ENCODE results near the gene NHLRC1. TPM values are rescaled to one million over a fixed set of nuclear protein-coding genes. Genes with fewer than 3 reads are reported as not detected.

NHLRC1 gene
- total and polyA plus RNA-seq, 9 of the 15 experiments (the other 6 are each of a cell fraction or from before 2014, with no cell fraction given) = not detected

DNA sequence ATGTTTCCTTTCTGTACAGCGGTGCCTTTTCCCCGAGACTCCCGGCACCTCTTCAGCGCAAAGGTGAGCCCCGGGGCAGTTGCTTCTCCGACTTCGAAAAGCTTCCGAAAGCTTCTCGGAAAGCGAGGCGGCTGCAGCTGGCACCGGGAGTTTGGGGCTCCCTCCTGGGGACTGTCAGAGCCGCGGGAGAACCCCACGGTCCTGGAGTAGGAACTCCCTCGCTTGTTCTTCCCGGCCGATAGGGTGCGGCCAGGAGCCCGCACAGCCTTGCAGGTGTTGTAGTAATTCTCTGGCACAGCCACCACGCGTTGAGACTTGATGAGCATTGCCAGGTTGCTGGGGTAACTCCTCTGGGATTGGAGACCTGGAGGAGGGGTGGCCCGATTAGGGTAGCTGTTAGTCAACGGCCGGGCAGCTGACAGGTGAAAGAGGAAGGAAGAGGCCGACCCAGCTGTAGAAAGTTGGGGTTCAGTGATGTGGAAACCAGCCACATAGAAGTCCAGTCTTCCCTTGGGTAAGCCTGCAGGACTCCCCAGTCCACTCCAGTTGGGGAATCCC is 33.5 kb upstream of the NHLRC1 start (continued):
- TF ChIP-seq, protein P1, sequence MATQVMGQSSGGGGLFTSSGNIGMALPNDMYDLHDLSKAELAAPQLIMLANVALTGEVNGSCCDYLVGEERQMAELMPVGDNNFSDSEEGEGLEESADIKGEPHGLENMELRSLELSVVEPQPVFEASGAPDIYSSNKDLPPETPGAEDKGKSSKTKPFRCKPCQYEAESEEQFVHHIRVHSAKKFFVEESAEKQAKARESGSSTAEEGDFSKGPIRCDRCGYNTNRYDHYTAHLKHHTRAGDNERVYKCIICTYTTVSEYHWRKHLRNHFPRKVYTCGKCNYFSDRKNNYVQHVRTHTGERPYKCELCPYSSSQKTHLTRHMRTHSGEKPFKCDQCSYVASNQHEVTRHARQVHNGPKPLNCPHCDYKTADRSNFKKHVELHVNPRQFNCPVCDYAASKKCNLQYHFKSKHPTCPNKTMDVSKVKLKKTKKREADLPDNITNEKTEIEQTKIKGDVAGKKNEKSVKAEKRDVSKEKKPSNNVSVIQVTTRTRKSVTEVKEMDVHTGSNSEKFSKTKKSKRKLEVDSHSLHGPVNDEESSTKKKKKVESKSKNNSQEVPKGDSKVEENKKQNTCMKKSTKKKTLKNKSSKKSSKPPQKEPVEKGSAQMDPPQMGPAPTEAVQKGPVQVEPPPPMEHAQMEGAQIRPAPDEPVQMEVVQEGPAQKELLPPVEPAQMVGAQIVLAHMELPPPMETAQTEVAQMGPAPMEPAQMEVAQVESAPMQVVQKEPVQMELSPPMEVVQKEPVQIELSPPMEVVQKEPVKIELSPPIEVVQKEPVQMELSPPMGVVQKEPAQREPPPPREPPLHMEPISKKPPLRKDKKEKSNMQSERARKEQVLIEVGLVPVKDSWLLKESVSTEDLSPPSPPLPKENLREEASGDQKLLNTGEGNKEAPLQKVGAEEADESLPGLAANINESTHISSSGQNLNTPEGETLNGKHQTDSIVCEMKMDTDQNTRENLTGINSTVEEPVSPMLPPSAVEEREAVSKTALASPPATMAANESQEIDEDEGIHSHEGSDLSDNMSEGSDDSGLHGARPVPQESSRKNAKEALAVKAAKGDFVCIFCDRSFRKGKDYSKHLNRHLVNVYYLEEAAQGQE (IDR thresholded peaks at IDR 0.05; ENCODE audit: borderline replicate concordance) = peak; percentile 16; the same call in 1 of the 2 replicates
- TF ChIP-seq, protein P1 (CRISPR knock-in tag; IDR thresholded peaks at IDR 0.05; ENCODE audit: low read depth) = no peak
- 0 out of 2 replicates have a peak, but pooled peaks have one; percentile 46 for TF ChIP-seq MYC (IDR thresholded peaks at IDR 0.05; ENCODE audit: low read depth, low read length)
- no peak for TF ChIP-seq MYC (CRISPR knock-in tag; IDR thresholded peaks at IDR 0.05; ENCODE audit: borderline replicate concordance, low read depth)
- TF ChIP-seq CBX3 (IDR thresholded peaks at IDR 0.05; ENCODE audit: borderline replicate concordance in 1 of 2, low read length in 2 of 2) = peak in 1 of 2 experiments; percentile 40; a peak in 1 of 3 replicates
- TF ChIP-seq KDM2B (CRISPR knock-in tag; IDR thresholded peaks at IDR 0.05) = peak; percentile 56; the same call in 1 of the 2 replicates
- TF ChIP-seq, protein P2, sequence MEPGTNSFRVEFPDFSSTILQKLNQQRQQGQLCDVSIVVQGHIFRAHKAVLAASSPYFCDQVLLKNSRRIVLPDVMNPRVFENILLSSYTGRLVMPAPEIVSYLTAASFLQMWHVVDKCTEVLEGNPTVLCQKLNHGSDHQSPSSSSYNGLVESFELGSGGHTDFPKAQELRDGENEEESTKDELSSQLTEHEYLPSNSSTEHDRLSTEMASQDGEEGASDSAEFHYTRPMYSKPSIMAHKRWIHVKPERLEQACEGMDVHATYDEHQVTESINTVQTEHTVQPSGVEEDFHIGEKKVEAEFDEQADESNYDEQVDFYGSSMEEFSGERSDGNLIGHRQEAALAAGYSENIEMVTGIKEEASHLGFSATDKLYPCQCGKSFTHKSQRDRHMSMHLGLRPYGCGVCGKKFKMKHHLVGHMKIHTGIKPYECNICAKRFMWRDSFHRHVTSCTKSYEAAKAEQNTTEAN (CRISPR knock-in tag; IDR thresholded peaks at IDR 0.05) = no peak
- TF ChIP-seq LCOR (CRISPR knock-in tag; IDR thresholded peaks at IDR 0.05) = 0 out of 2 replicates have a peak, but pooled peaks have one; percentile 64
- TF ChIP-seq RFX1 (IDR thresholded peaks at IDR 0.05) = peak; percentile 71
- TF ChIP-seq TAF1 (IDR thresholded peaks at IDR 0.05; ENCODE audit: control insufficient read depth, extremely low read depth, insufficient read depth, low read length, severe bottlenecking) = peak; percentile 23
- TF ChIP-seq CREM (IDR thresholded peaks at IDR 0.05; ENCODE audit: low read depth) = peak; percentile 40
- 0 out of 4 replicates have a peak, but pooled peaks of 1 of the 2 experiments have one; percentile 25 for TF ChIP-seq ETV6 (IDR thresholded peaks at IDR 0.05; ENCODE audit: borderline replicate concordance in 1 of 2, low read depth in 2 of 2, low read length in 1 of 2)
- no peak for TF ChIP-seq ETV6 (CRISPR knock-in tag; IDR thresholded peaks at IDR 0.05; ENCODE audit: borderline replicate concordance)
- no peak for TF ChIP-seq HNRNPK (IDR thresholded peaks at IDR 0.05; ENCODE audit: low read depth, low read length, poor library complexity, severe bottlenecking)
- no peak for TF ChIP-seq ESRRB (CRISPR knock-in tag; IDR thresholded peaks at IDR 0.05; ENCODE audit: borderline replicate concordance)
- TF ChIP-seq ZFX (CRISPR knock-in tag; IDR thresholded peaks at IDR 0.05) = no peak; the same call in 1 of the 2 replicates
- TF ChIP-seq ZNF347 (CRISPR knock-in tag; IDR thresholded peaks at IDR 0.05; ENCODE audit: low read depth) = no peak
- no peak for TF ChIP-seq BRD4 (IDR thresholded peaks at IDR 0.05)
- peak; percentile 23 for TF ChIP-seq MEIS2 (IDR thresholded peaks at IDR 0.05; ENCODE audit: partially characterized antibody)
- TF ChIP-seq L3MBTL2 (IDR thresholded peaks at IDR 0.05) = 0 out of 2 replicates have a peak, but pooled peaks have one; percentile 15
- no peak for TF ChIP-seq CHD2 (IDR thresholded peaks at IDR 0.05; ENCODE audit: low read depth, low read length)

Measured in K562 (cell line).